Femur (tissue), 1 donor: ENCODE data around the gene STPG2.

Experiments used
- DNase-seq: peaks from one replicate; pipeline ENCODE4 v3.0.0-alpha.2; 2017

Gene STPG2

GRCh38 chr4:98092833-98093439 lies 50.3 kb downstream of the STPG2 start:
- no peak for DNase-seq

- no peak for DNase-seq
These were observed 61.3 kb downstream of the STPG2 start for GRCh38 chr4:98081936-98082335.

GRCh38 chr4:98068495-98068894 lies 74.8 kb downstream of the STPG2 start:
- no peak for DNase-seq

- DNase-seq: no peak
These were observed 87.3 kb downstream of the STPG2 start for GRCh38 chr4:98055800-98056501.

- DNase-seq: no peak
These were observed 96.6 kb downstream of the STPG2 start for GRCh38 chr4:98046665-98047064.

- no peak for DNase-seq
These were observed 113.2 kb downstream of the STPG2 start for GRCh38 chr4:98030059-98030458.

GRCh38 chr4:98027827-98028226 lies 115.4 kb downstream of the STPG2 start:
- no peak for DNase-seq

- no peak for DNase-seq
These were observed 116.9 kb downstream of the STPG2 start for GRCh38 chr4:98026362-98026761.

GRCh38 chr4:98006814-98007412 lies 136.4 kb downstream of the STPG2 start:
- no peak for DNase-seq

- no peak for DNase-seq
These were observed 137.2 kb downstream of the STPG2 start for GRCh38 chr4:98006060-98006459.

GRCh38 chr4:98000940-98001339 lies 142.3 kb downstream of the STPG2 start:
- DNase-seq: no peak

GRCh38 chr4:97998203-97998602 lies 145.1 kb downstream of the STPG2 start:
- DNase-seq: no peak

- DNase-seq: no peak
These were observed 148.4 kb downstream of the STPG2 start for GRCh38 chr4:97994765-97995465.

GRCh38 chr4:97990409-97990808 lies 152.9 kb downstream of the STPG2 start:
- no peak for DNase-seq

- no peak for DNase-seq
These were observed 156.1 kb downstream of the STPG2 start for GRCh38 chr4:97987019-97987648.

GRCh38 chr4:97984545-97985131 lies 158.6 kb downstream of the STPG2 start:
- DNase-seq: no peak

GRCh38 chr4:97978791-97979488 lies 164.3 kb downstream of the STPG2 start:
- no peak for DNase-seq

- DNase-seq: no peak
These were observed 189.9 kb downstream of the STPG2 start for GRCh38 chr4:97953171-97953941.

GRCh38 chr4:97952763-97953162 lies 190.5 kb downstream of the STPG2 start:
- DNase-seq: no peak

GRCh38 chr4:97950836-97951235 lies 192.4 kb downstream of the STPG2 start:
- no peak for DNase-seq

- no peak for DNase-seq
These were observed 200.3 kb downstream of the STPG2 start for GRCh38 chr4:97942951-97943350.
